Measurements from ENCODE around the gene COL28A1.

DNA sequence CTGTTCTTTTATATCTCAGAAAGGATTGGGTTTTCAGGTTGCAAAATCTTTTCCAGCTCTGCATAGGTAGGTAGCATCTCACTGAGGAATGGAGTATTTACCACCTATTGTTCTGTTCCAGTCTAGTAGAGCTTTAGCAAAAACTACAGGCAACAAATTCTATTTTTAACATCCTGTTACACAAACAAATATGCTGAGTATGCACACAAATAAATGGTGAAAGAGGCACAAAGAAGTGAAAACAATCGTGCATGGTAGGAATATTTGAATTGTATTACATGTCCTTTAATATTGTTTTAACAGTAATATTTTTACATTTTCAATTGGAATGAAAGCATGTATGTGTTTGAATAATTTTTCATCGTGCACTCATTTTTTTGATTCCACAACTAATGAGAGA, 16.5 kb upstream of the COL28A1 start:
- TF ChIP-seq, protein P1, sequence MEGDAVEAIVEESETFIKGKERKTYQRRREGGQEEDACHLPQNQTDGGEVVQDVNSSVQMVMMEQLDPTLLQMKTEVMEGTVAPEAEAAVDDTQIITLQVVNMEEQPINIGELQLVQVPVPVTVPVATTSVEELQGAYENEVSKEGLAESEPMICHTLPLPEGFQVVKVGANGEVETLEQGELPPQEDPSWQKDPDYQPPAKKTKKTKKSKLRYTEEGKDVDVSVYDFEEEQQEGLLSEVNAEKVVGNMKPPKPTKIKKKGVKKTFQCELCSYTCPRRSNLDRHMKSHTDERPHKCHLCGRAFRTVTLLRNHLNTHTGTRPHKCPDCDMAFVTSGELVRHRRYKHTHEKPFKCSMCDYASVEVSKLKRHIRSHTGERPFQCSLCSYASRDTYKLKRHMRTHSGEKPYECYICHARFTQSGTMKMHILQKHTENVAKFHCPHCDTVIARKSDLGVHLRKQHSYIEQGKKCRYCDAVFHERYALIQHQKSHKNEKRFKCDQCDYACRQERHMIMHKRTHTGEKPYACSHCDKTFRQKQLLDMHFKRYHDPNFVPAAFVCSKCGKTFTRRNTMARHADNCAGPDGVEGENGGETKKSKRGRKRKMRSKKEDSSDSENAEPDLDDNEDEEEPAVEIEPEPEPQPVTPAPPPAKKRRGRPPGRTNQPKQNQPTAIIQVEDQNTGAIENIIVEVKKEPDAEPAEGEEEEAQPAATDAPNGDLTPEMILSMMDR (IDR thresholded peaks at IDR 0.05; ENCODE audit: low read depth, low read length) = no peak
- TF ChIP-seq EZH2phosphoT487 (IDR thresholded peaks at IDR 0.05; ENCODE audit: low read depth) = no peak
